GM21717 (cell line): ENCODE results near the gene PIEZO1.

ENCODE experiments used
- ATAC-seq: cut with Tn5 transposase; IDR thresholded peaks from one replicate; pipeline ENCODE4 v1.9.1; 2021; ENCODE audit warnings: mild to moderate bottlenecking, moderate library complexity; ENCODE audit not compliant: unreplicated experiment

The PIEZO1 gene

DNA sequence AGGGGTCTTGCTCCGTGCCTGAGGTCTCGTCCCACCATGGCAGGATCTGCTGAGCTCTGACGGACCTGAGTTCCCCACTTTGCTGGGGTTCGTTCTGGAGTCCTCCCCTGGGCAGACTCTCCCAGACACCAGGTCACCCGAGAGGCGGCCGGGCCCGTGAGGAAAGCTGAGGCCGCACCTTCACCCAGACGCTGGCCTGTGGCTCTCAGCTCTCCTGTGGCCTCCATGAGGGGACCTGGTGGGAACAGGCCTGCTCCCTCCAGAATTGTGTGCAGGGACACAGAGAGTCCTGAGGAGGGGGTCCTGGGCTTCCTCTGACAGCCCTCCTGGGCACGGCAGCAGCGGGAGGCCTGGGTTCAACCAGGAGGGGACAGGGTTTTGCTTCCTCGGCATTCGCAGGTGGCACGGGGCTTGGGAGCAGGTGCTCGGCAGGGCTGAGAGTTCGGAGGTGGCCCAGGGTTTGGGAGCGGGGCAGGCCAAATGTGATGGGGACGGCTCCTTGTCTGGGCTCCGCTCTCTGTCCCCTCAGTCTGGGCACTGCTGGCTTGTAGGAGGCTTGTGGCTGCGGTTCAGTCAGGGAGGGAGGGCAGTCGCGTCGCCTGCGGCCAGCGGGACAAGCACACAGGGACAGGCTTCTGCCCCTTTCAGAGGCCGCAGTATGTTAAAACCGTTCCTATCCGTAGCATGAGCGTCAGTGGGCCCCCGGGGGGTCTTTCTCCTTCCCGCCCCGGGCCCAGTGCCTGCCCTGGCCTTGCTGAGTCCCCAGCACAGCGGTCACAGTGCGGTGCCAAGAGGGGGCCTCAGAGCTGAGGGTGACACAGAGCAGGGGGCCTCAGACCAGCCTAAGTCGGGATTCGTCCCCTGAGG is 90.6 kb downstream of the PIEZO1 start:
- no peak for ATAC-seq

DNA sequence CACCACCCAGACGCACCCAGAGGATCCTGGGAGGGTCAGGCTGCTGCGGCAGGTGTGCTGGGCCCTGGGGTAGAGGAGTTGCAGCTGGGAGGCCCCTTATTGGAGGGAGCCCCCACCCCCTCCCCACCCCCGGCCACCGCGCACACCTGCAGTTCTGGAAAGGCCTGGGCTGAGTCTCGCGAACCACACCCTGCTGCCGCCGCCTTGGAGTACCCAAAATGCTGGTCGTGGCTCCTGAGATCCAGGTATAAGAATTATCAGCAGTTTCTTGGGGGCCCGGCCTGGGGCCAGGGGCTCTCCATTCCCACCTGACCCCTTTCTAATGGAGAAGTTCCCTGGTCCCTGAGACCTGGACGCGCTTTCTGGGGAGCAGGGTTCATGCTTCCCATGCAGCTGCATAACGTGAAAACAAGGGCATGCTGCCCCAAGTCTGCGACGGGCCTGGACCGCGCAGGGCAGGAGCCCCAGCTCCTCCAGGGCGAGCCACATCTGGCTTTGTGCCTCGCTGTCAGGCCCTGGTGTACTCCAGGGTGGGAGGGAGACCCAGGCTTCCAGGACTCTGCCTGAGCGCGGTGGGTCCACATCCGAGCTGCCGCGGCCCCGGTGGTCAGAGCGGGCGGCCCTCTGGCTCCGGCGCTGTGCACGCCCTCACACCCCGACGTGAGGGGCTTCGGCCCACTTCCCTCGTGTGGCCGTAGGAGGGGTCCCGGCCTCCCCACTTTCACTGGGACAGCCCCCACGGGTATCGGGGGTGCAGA is 91.4 kb downstream of the PIEZO1 start:
- ATAC-seq, result no peak

DNA sequence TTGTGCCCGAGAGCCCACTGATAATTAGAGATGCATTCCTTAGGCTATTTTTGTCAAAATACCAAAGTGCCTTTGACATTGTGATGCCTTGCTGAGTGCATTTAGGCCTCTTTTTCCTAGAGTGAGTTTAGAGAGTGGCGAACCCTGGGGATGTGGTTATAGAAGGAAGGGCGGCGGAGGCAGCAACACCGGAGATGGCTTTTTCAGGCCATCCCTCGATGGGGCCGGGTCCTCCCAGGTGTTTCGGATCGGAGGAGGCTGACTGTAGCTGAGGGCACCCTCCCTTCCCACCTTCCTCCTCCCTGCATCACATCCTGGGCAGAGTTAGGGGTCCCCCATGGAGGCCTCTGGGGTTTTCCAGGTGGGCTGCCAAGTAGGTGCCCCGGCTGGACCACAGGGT is 92.2 kb downstream of the PIEZO1 start:
- ATAC-seq, result no peak

DNA sequence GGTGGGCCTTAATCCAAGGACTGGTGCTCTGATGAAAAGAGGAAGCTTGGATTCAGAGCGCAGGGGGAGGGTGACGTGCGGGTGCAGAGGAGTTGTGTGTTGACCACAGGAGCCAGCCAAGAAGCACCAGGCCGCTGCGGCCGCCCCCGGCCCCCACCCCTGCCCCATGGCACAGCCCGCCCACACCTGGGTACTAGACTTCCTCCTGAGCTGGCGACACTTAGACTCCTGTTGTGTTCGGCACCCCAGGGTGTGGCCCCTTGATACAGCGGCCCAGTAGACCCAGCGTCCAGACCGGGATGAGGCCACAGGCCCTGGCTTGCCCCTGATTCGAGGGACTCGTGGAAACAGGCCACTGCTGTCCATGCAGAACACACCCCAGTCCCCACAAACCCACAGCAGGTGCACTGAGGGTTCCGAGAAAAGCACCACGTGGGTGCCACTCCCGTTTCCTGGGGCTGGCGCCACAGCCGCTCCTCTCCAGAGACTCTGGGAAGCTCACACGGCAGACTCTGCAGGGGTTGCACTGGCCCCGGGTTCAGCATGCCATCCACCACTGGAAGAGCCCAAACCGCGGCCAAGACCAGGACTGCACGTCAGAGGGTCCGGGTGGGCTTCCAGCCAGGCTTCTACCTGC is 93.0 kb downstream of the PIEZO1 start:
- ATAC-seq, result no peak

DNA sequence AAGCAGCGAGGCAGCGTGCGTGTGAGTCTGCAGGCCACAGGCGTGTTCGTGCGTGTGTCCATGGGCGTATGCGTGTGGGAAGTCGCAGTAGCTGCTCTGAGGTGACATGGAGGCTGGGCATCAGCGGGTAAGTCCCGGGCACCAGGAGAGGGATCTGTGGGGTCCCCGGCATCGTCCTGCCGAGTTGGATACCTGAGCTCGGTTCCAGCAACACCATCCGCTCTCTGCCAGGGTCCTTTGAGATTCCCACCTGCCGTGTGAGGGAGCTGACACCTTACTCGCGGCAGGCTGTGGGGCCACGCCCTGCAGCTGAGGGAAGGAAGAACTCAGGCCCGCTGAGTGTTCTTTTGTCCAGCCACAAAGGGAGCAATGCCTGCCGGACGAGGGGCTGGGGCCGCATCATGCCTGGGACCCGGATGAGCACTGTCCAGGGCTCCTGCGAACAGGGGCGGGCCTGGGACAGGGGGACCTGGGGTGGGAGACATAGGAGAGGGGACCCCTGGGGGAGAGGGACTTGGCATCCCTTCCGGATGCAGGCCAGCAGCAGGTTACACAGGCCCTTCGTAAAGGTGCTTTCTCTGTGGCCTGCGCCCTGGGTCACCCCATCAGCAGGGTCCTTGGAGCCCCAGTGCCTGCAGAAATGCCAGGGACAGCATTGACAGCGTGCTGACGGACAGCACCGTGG is 93.7 kb downstream of the PIEZO1 start:
- ATAC-seq, result no peak

DNA sequence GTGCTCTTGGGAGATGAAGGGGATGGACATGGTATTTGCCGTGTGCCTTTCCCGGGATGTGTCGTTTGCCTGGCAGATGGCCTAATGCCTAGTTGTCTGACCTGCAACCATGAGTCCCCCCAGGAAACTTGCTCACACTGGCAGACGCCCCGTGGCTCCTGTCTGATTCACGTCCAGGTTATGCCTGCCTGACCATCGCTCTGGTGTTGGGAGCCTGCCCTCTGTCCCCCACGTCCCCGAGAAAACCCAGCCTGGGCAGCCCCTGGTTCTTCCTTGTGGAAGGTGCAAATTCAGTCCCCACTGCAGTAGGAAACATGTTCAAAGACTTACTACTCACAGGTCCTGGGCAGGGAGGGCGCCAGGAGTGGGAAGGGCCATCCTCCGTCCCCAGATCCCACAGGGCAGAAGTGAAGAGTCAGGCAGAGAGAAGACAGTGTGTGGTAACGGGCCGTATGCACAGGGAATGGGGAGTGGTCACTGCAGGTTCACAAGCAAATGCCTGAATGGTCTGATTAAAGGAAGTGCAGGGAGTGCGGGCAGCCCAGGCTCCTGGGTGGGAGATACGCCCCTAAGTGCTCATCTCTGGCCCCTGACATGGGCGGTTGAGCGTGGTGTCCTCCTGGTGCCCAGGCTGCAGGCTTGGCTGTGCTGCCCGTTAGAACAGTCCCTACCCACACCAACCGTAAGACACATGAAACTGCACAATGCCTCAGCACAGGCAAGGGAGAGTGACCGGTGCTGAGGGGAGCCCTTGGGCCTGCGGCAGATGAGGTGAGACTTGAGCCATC is 94.5 kb downstream of the PIEZO1 start:
- no peak for ATAC-seq

DNA sequence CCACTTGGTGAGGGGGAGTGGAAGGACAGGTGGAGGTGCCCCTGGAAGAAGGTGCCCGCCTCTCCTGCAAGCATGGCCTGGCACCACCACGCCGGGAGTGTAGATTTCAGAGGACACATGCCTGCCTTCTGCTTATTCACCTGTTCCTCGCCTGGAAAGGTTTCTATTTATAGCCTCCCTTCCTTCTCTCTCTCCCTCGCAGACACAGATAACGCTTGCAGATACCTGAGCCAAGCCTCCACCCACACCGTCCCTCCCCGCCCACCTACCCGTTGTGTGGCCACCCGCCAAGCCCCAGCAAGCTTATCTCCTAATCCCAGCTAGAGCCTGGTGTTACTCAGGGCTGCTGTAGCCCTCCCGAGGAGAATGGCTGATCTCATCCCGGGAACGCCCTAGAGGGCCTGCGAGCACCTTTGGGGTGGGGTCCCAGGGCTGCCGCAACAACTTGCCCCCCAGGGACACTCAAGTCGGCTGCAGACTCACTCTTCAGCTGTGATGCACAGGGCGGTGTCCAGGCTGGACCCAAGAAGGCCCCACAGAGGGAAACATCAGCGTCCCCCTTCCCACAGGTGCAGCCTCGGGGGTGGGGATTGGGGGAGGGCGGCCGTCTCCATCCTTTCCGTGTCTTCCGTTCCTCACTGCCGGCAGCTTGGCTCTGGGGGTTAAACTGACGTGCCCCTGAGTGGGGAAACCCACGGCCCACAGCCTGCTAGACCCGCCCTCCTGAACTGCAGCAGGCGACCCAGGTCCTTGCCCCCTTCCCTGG is 96.8 kb downstream of the PIEZO1 start:
- no peak for ATAC-seq

DNA sequence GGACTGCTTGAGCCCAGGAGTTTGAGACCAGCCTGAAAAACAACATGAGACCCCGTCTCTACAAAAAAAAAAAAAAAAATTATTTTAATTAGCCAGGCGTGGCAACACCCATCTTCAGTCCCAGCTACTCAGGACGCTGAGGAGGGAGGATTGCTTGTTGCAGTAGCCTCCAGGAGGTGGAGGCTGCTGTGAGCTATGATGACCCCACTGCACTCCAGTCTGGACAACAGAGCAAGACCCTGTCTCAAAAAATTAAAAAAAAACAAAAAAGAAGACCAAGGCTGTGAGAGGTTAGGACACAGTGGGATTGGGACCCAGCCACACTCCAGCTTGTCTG is 97.4 kb downstream of the PIEZO1 start:
- no peak for ATAC-seq

DNA sequence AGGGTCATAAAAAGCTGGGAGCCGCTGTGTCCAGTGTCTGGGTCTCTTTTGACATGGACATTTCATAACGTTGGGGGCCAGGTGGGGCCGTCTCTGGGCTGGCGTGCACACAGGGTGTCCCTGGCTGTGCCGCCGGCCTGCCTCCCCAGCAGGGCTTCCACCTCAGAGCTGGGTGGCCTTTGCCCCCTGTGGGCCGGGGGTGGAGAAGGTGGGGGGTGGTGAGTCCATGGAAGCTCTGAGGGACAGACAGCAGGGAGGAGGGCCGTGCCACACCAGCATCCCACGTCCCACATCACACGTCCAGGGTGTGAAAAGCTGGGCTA is 97.8 kb downstream of the PIEZO1 start:
- no peak for ATAC-seq

DNA sequence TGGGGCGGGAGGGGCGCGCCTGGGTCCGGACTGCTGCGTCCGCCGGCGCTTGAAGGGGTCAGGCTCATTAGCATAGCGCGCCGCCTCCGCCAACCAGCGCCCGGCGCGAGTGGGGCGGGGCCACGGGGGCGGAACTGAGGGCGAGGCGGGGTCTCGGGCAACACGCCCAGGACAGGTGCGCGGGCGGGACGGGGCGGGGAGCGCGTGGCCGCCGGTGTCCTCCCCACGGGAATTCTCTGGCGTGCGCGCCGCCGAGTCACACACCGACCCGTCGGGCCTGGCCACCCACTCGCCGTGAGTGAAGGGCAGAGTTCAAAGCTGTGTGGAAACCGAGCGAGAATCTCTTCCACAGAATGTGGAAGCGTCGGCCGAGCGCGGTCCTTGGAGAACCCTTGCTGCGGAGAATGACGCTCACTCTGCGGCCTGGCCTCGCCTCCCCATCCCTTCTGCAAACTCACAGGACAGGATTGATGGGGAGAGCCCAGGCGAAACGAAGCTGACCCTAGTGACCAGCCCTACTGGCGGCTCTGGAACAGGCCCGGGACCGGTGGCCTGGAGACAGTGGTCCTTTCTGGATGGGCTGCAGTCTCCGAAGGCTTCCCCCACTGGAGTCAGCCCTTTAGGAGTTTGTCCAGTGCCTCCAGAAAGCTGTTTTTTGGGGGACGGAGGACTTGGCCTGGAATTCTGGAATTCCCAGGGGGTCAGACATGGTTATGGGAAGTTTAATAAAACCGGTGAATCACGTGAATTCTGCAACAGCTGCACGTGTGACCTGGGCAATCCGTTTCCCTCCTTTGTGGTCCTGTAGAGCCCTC is 98.4 kb downstream of the PIEZO1 start, which contains the start of gene SNAI3:
Gene SNAI3, minus strand, starts transcription at position 69 of the 815 bp plus-strand sequence. CDS start 101 bp downstream, outside the sequence.
- peak; percentile 68 for ATAC-seq

DNA sequence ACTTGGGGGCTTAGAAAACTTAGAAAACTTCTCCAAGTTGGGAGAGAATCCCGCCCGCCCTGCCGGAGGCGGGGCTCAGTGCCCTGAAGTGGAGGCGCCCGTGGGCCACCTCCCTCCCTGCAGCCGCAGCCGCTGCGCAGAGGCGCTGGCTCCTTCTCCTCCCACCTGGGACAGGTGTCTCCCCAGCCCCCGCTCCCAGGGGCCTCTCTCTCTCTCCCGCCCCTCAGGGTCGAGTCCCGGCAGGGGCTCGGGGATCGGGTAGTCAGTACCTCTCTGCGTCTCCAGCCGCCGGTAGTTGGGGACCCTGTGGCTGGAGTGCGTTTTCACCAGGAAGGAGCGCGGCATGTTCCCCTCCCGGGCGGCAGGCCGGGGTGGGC is 99.0 kb downstream of the PIEZO1 start:
- ATAC-seq, result peak; percentile 18

DNA sequence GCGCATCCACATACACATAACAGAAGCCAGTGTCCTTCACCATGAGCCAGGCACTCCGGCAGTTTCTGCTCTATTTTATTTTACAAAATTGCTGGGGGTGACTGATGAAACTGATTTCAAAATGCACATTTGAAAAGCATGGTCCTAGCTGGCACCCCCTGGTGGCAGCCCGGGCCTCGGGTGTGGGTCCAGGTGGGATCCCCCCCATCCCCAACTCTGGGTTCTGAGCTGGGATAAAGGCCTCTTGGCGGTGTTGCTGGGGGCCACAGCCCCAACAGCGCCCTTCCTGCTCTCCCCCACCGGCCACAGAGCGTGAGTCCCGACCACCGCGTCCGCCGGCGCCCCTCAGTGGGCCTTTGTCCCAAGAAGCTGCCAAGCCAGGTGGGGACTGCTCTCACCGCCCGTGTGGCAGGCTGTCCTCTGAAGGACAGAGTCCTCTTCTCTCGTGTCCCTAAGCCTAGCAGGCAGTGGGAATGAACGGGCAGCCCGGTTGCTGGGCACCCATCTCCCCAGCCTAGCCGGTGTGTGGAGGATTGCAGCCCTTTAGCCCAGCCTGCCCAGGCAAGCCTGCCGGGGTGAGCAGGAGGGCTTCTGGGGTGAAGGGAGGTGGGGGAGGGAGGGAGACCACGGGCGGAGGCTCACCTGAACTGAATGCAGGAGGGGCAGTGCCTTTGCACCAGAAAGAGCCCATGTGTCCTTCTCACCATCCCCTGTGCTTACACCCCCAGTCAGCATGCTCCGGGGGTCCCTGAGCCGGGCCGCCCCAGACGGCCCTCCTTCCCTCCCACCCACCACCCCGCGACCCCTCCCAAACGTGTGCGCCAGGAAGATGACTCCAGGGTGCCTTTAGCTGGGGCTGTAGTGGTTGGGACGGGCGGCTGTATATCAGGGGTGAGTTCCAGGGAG is 99.6 kb downstream of the PIEZO1 start:
- no peak for ATAC-seq

DNA sequence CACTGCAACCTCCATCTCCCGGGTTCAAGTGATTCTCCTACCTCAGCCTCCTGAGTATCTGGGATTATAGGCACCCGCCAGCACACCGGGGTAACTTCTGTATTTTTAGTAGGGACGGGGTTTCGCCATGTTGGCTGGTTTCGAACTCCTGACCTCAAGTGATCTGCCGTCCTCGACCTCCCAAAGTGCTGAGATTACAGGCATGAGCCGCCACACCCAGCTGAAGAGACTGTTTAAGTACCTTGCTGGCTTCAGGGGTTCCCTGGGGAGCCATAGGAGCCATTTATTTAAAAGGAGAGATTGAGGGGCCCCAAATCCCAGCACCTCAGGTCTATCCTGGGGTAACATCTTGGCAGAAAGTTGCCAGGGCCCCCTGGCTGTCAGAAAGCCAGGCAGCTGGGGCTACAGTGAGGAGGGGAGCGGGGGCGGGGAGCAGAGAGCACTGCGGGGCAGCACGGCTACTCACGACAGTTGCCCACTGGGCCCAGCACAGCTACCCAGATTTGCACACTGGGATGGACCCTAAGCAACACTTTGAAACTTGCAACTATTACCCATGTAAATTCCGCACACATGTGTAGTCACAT is 100.4 kb downstream of the PIEZO1 start:
- ATAC-seq, result no peak

DNA sequence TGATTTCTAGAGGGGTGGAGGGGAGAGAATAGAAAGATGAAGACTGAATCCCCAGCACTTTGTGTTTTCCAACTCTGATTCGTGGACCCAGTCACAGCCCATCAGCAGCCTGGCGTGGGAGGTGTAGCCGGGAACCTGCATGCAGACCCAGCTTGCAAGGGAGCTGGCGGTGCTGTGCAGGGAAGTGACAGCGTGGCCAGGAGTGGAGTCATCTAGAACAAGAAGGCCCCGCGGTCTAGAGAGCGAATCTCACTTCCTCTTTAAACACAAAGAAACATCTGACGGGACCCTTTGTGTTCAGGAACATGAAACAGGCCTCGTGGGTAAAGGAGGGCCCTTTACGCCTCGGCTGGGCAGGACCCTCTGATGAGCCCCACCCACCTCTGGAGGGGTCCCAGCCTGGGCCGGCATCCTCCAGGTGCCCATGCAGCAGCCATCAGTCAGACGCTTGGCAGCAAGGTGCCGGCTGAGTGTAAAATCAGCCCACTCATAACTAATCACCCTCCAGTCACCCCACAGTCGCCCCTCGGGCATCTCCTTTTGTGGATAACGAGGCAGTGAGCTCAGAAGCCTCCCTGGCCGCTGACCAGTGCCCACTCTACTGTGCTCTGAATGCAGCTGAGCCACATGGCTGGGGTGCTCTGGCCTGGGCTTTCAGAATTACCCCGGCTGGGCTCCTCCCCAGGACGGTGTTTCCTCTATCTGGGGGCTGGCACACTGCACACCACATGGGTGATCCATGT is 103.1 kb downstream of the PIEZO1 start:
- peak; percentile 66 for ATAC-seq

DNA sequence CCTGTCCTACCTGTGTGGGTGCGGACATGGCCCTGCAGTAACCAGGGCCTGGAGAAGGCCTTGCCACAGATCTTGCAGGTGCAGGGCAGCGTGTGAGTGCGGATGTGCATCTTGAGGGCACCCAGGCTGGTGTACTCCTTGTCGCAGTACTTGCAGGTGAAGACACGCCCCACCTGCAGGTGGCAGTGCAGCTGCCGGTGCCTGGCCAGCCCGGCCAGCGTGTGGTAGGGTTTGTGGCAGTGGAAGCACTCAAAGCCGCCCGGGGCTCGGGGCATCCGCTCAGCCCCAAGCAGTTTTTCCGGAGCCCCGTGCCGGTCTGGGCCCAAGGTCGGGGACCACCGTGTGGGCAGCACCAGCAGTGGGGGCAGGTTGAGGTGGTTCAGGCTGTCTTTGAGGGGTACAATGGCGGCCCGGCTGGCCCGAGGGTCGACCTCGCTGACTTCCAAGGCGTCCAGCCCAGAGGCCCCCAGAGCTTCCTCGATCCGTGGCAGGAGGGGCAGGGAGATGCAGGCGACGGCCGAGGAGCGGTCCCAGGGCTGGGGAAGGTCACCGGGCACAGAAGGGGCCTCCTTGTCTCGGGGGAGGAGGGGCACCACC is 103.8 kb downstream of the PIEZO1 start:
- ATAC-seq, result peak; percentile 1

DNA sequence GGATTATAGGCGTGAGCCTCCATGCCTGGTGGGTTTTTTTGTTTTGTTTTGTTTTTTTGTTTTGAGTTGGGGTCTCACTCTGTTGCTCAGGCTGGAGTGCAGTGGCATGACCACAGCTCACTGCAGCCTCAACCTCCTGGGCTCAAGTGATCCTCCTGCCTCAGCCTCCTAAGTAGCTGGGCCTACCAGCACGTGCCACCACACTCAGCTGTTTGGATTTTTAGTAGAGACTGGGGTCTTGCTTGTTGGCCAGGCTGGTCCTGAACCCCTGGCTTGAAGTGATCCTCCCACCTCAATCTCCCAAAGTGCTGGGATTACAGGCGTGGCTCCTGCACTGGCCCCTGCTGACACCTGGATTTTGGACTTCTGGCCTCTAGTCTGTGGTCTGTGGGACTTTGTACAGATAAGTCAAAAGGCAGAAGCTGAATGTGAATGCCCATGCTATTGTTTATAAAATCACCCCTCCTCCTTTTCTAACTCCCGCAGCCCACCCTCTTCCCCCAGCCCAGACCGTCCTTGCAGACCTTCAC is 104.4 kb downstream of the PIEZO1 start:
- ATAC-seq, result no peak
